ENCODE measurements around the gene FAM53B. TPM values are rescaled to one million over a fixed set of nuclear protein-coding genes. Genes with fewer than 3 reads are reported as not detected.
A peak's percentile ranks its signal among the peaks of the same experiment; 100 is the strongest.

FAM53B gene
- total and polyA plus RNA-seq, 7 donors: 9.6 to 36.6 (median 34.2) TPM

GRCh38 chr10:124605856-124606812 is 138.0 kb downstream of the FAM53B start:
- no peak overlapping the region for H3K27ac ChIP-seq
- WGBS, 2 donors: 72 to 83% methylated on average over 31 of the region's 31 CpGs
- H3K36me3 ChIP-seq: no peaks in the 10 kb centered on the region
- H3K27me3 ChIP-seq: no peaks in the 10 kb centered on the region
- intact Hi-C loops (cut with DNase I): no loop called here
- H3K4me3 ChIP-seq: no peak overlapping the region
- no peaks in the 10 kb centered on the region for H3K4me1 ChIP-seq
- no peak for DNase-seq
- no peaks in the 10 kb centered on the region for H3K9me3 ChIP-seq
- TF ChIP-seq, protein P1, sequence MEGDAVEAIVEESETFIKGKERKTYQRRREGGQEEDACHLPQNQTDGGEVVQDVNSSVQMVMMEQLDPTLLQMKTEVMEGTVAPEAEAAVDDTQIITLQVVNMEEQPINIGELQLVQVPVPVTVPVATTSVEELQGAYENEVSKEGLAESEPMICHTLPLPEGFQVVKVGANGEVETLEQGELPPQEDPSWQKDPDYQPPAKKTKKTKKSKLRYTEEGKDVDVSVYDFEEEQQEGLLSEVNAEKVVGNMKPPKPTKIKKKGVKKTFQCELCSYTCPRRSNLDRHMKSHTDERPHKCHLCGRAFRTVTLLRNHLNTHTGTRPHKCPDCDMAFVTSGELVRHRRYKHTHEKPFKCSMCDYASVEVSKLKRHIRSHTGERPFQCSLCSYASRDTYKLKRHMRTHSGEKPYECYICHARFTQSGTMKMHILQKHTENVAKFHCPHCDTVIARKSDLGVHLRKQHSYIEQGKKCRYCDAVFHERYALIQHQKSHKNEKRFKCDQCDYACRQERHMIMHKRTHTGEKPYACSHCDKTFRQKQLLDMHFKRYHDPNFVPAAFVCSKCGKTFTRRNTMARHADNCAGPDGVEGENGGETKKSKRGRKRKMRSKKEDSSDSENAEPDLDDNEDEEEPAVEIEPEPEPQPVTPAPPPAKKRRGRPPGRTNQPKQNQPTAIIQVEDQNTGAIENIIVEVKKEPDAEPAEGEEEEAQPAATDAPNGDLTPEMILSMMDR (IDR thresholded peaks at IDR 0.05): no peak

DNA sequence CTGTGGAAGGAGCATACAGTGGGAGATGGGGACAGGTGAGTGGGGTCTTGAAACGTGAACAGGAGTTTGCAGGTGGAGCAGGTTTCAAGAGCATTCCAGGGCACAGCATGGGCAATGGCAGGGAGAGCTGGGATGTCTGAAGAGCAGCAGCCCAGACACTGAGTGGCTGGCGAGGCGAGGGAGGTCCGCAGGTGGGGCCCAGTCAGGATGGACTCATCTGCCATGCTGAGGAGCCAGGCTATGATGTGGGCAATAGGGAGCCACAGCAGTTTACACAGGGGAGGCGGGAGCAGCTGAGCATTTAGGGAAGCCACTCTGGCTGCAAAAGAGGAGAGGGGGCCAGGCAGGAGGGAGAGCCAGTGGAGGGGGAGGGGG is 138.7 kb downstream of the FAM53B start:
- Histone ChIP-seq H3K27ac (no peak overlapping the region), H3K4me3 (no peak overlapping the region), H3K9me3 (no peaks in the 10 kb centered on the region), H3K27me3 (no peaks in the 10 kb centered on the region), H3K36me3 (no peaks in the 10 kb centered on the region), H3K4me1 (no peaks in the 10 kb centered on the region)
- intact Hi-C loops (cut with DNase I): no loop called here
- TF ChIP-seq POLR2AphosphoS5 (IDR thresholded peaks at IDR 0.05) (no peak), POLR2A (IDR thresholded peaks at IDR 0.05) (no peak), EP300 (IDR thresholded peaks at IDR 0.05) (no peak)
- TF ChIP-seq, protein P1 (IDR thresholded peaks at IDR 0.05): no peak
- WGBS, 2 donors: 79 to 90% methylated on average over 5 of the region's 5 CpGs
- no peak for DNase-seq

GRCh38 chr10:124605001-124605370 is 139.2 kb downstream of the FAM53B start:
- H3K4me1 ChIP-seq: no peaks in the 10 kb centered on the region
- WGBS, 2 donors: 74 to 79% methylated on average over 8 of the region's 8 CpGs
- H3K27ac ChIP-seq: peak overlapping the region in 3 of 4 donors; percentile 12 to 34 (median 31)
- H3K9me3 ChIP-seq: no peaks in the 10 kb centered on the region
- H3K4me3 ChIP-seq: no peak overlapping the region
- no peaks in the 10 kb centered on the region for H3K36me3 ChIP-seq
- TF ChIP-seq, protein P1 (IDR thresholded peaks at IDR 0.05): no peak
- TF ChIP-seq POLR2AphosphoS5 (IDR thresholded peaks at IDR 0.05): no peak
- no peak for TF ChIP-seq EP300 (IDR thresholded peaks at IDR 0.05)
- no peak for DNase-seq
- no peaks in the 10 kb centered on the region for H3K27me3 ChIP-seq
- intact Hi-C loops (cut with DNase I): no loop called here

DNA sequence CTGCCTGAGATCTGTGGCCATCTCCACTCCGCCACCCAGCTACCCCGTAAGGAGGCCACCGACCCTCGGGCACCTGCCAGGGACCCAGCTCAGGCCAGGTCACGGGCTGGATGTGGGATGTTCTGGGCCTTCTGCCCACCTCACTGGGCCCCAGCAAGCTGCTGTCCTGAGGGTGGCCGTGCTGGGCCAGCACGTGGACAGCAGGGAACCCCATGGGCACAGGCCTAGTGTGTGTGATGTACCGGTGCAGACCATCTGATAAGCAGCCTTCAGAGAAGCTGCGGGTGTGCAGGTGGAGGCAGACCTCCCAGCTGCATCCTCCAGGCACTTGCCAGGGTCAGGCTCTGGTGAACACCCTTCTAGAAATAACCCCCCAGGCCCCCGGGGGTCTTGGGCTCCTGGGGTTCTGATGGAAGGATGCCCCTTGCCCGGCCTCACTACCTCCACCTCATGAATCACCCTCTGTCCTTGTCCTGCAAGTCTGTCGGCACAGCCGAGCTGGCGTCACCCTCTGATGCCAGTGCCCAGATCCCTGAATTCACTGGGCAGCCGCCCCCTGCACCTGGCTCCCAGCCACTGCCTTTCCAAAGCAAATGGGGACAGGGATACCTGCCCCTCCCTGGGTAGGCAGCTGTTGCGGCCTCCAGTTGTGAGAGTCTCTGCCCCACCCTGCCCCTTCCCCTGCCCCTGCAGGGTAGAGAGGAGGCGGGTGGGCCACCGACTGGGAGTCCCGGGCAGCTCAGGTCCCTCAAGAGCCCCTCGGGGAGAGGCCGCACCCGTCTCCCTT is 139.8 kb downstream of the FAM53B start:
- no peak overlapping the region for H3K4me3 ChIP-seq
- no peaks in the 10 kb centered on the region for H3K27me3 ChIP-seq
- intact Hi-C loops (cut with DNase I): no loop called here
- WGBS, 2 donors: 75 to 88% methylated on average over 22 of the region's 22 CpGs
- H3K27ac ChIP-seq: peak overlapping the region in 3 of 4 donors; percentile 12 to 34 (median 31)
- no peaks in the 10 kb centered on the region for H3K36me3 ChIP-seq
- no peak for TF ChIP-seq POLR2A (IDR thresholded peaks at IDR 0.05)
- TF ChIP-seq, protein P1 (IDR thresholded peaks at IDR 0.05): no peak
- no peak for TF ChIP-seq EP300 (IDR thresholded peaks at IDR 0.05)
- TF ChIP-seq POLR2AphosphoS5 (IDR thresholded peaks at IDR 0.05): no peak
- H3K9me3 ChIP-seq: no peaks in the 10 kb centered on the region
- no peaks in the 10 kb centered on the region for H3K4me1 ChIP-seq
- no peak for DNase-seq
